Left ventricle myocardium superior (tissue), 1 donor: ENCODE results near the gene ODF4. TPM values are rescaled to one million over a fixed set of nuclear protein-coding genes. Genes with fewer than 3 reads are reported as not detected.
"Not testable (repeated sequence)": the region's sequence is repeated elsewhere in the genome, so short reads cannot be mapped to it uniquely, and the experiment has no call there.

ENCODE experiments used
- ATAC-seq: fragments of 200-7000 bp; cut with Tn5 transposase; one replicate; pipeline ENCODE4 v1.9.1; 2020; ENCODE audit warnings: mild to moderate bottlenecking, moderate library complexity
- DNase-seq: peaks from one replicate; pipeline ENCODE4 v3.0.0-alpha.2; 2020
- intact Hi-C: fragments of 100-400 bp; cut with micrococcal nuclease; formaldehyde crosslinking; loops from one replicate; pipeline ENCODE4 v1.11.0; 2022
- total RNA-seq: library from RNA; stranded (reverse); fragmentation: NEBNext Ultra II Directional; extraction: Animal tissue kit (Norgen Biotek cat#: 25700); gene quantifications from one replicate; pipeline ENCODE4 v1.2.1, GENCODE V29; 2021
- donor health status: DM: no; HTN: yes; CAD: no; lungs with severe emphysema.

ODF4 gene
- total RNA-seq, 1 donor from 2014 or later: not detected

DNA sequence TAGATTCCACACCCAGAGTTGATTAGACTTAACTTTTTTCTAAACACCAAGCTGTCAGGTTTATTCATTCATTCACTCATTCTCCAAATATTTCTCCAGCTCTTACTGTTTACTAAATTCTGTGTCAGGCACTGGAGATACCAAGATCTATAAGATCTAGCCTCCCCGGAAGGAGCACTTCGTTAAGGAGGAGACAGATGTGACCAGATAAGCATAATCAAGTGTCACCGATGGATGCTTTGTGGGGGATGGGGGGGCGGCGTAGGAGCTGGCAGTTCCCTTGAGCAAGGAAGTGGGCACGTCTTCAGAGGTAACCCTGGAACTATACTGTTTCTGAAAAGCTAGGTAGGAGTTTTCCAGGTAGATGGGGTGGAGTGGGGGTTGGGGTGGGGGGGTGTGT lies 47.2 kb downstream of the ODF4 start:
- no peak for DNase-seq
- intact Hi-C loops: no loop called here
- ATAC-seq: no peak

DNA sequence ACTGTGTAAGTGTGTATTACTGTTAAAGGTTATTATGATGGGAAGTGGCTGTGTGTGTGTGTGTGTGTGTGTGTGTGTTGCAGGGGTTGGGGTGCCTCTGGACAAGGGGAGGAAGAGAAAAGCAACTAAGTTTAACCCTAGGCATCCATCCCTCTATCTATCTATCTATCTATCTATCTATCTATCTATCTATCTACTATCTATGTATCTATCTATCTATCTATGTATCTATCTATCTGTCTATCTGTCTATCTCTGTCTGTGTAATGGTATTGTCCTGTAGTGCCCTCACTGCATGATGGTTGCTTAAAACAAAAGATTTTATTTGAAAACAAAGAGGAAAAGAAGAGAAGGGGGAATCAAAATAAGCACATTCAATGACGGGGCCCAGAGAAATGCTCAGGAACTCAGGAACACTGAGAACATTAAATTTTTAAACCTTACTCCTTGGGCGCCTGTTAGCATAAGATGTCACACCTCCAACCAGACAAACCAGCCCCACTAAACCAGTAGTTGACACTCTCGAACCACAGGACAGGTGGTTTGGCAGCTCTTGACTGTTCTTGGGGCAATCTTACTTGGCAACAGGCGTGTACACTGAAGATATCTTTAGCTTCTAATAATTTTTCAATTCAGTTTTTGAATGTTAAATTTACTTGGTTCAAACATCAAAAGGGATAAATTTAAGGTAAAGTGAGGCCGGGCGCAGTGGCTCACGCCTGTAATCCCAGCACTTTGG lies 48.4 kb downstream of the ODF4 start:
- no peak for ATAC-seq
- intact Hi-C loops: no loop called here

DNA sequence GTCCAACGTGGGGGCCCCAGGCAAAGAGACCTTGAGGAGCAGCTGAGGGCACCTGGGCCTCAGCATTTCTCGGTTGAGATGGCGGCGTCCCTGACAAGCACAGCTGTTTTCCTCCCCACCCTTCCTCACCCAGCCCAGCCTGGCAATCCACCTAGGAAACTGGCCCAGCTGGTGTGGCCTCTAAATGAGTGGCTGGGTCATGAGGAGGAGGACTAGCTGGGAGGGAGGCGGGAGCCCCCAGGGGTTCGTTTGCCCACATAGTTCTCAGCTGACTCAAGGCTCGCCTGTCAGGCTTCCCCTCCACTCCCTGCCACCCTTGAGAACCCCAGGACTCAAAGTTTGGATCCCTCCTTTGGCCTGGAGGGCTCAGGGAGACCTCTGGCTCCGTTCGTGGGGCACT lies 52.1 kb downstream of the ODF4 start:
- ATAC-seq (no peak), DNase-seq (no peak)
- intact Hi-C loops: no loop called here

More for the DNA sequence above, 48.4 kb downstream of the ODF4 start:
- DNase-seq: no peak

DNA sequence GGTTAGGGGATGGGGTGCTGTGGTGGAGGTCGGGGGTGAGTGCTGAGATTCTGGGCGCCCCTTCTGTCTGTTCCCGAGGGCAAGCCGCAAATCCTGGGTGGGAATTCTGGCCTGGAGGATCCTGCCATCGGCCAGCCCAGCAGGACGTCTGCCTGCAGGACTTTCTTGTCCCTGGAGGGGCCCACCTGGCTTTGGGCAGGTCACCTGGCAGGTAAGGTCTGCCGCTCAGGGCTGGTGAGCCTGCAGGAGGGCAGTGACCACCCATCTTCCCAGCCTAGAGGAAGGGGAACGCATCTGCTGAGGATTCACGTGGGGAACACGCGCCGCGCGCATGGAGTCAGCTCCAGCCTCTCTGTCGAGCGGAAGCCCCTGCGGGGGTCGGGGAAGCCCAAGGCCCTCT lies 52.6 kb downstream of the ODF4 start:
- DNase-seq (no peak), ATAC-seq (no peak)
- intact Hi-C loops: no loop called here

DNA sequence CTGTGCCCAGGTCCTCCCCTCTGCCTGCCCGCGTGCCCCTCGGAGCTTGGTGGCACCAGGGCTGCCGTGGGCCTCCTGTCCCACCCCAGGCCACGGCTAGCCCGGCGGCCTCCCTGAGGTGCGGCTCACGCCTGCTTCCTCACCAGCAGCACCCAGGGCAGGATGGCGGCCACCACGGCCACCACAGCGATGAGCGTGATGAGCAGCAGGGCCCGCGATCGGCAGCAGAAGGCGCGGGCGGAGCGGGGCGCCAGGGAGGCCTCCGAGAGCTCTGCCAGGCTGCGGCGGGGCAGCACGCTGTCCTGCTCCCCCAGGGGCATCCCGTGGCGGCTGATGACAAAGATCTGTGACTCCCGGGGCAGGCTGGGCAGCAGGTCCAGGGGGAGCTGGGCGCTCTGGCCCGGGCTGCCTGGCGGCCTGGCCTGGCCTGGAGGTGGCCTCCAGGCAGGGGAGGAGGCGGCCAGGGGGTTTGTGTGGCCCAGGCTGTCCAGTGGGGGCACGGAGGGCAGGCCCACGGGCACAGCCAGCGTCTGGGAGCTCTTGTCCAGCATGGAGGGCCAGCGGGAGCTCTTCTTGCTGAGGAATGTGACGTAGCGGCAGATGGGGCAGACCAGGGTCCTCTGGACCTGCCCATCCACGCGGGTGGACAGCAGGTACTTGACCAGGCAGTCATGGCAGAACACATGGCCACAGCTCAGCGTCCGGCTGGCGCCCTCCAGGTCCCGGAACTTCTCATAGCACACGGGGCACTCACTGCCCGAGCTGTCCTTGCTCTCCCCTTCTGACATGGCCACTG lies 53.2 kb downstream of the ODF4 start:
- ATAC-seq (no peak), DNase-seq (no peak)
- intact Hi-C loops: no loop called here

DNA sequence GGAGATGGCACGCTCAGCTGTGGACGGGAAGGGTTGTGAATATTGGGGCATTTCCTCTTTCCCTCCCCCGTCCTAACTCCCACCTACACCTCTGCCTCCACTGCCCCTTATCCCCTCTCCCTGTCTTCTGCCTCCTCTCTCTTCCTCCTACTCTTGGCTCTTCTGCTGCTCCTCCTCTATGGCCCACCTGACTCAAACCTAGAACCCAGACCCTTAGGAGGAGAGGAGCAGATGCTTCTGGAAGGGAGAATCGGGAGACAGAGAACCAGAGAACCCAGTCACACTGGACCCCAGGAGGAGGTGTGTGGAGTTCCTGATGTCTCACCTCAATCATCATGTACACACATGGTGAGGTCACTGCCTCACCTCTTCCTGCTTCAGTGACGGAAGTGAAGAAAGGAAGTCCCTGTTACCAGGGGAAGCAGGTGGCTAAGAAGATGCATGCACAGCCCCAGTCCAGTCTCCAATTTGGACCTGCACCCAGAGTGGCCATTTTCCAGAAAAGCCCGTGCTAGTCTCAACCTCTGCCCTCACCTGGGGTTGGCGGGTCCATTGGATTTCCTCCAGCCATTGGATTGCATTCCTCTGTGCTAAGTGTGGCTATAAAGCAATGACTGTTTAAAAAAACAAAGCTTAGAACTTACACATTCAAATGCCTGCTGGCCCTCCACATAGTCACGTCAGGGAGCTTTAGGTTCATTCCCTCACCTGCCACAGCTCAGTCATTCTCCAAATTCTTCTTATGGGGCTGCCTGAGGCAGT lies 54.0 kb downstream of the ODF4 start:
- intact Hi-C loops: no loop called here
- no peak for ATAC-seq
- no peak for DNase-seq

DNA sequence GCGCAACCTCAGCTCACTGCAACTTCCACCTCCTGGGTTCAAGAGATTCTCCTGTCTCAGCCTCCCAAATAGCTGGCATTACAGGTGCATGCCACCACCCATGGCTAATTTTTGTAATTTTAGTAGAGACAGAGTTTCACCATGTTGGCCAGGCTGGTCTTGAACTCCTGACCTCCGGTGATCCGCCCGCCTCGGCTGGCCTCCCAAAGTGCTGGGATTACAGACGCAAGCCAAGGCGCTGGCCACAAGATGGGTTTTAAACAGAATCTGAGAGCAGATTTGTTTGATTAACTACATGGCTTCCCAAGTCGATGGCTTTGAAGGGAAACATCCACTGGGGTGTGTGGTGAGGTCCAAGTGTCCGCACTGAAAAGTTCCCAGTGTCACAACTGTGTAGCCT lies 54.9 kb downstream of the ODF4 start:
- intact Hi-C loops, ATAC-seq, DNase-seq: not testable (repeated sequence)

Other genes with a start within 250 kb of the ODF4 start
- not detected for gene ALOXE3, start 221.3 kb upstream of the ODF4 start, total RNA-seq
- not detected for gene HES7, start 215.7 kb upstream of the ODF4 start, total RNA-seq
- gene PER1, start 187.4 kb upstream of the ODF4 start, total RNA-seq: 126 TPM
- 62.3 TPM for gene VAMP2, start 176.9 kb upstream of the ODF4 start, total RNA-seq
- gene TMEM107, start 163.5 kb upstream of the ODF4 start, total RNA-seq: 5.2 TPM
- 9.4 TPM for gene BORCS6, start 149.7 kb upstream of the ODF4 start, total RNA-seq
- 0.47 TPM for gene AURKB, start 129.3 kb upstream of the ODF4 start, total RNA-seq
- gene CTC1, start 91.8 kb upstream of the ODF4 start, total RNA-seq: 16.2 TPM
- gene PFAS, start 90.6 kb upstream of the ODF4 start, total RNA-seq: 12.1 TPM
- 24.9 TPM for gene RANGRF, start 51.2 kb upstream of the ODF4 start, total RNA-seq
- 2.2 TPM for gene SLC25A35, start 44.4 kb upstream of the ODF4 start, total RNA-seq
- 17.8 TPM for gene ARHGEF15, start 29.6 kb upstream of the ODF4 start, total RNA-seq
- 1,047 TPM for gene RPL26, start 43.4 kb downstream of the ODF4 start, total RNA-seq
- gene RNF222, start 58.0 kb downstream of the ODF4 start, total RNA-seq: not detected
- gene NDEL1, start 96.0 kb downstream of the ODF4 start, total RNA-seq: 25.5 TPM